GM18867 (cell line): Measurements from ENCODE around the gene SCAPER.
"Not testable (repeated sequence)": the region's sequence is repeated elsewhere in the genome, so short reads cannot be mapped to it uniquely, and the experiment has no call there.

Experiments
- ATAC-seq: cut with Tn5 transposase; IDR thresholded peaks from one replicate; pipeline ENCODE4 v1.9.1; 2021; ENCODE audit warnings: mild to moderate bottlenecking, moderate library complexity; ENCODE audit not compliant: unreplicated experiment

SCAPER gene

GRCh38 chr15:76447728-76448441, 457.3 kb downstream of the SCAPER start:
- ATAC-seq: no peak

GRCh38 chr15:76440441-76440840, 464.7 kb downstream of the SCAPER start:
- no peak for ATAC-seq

- ATAC-seq: no peak
These were observed 465.6 kb downstream of the SCAPER start for GRCh38 chr15:76439542-76439941.

DNA sequence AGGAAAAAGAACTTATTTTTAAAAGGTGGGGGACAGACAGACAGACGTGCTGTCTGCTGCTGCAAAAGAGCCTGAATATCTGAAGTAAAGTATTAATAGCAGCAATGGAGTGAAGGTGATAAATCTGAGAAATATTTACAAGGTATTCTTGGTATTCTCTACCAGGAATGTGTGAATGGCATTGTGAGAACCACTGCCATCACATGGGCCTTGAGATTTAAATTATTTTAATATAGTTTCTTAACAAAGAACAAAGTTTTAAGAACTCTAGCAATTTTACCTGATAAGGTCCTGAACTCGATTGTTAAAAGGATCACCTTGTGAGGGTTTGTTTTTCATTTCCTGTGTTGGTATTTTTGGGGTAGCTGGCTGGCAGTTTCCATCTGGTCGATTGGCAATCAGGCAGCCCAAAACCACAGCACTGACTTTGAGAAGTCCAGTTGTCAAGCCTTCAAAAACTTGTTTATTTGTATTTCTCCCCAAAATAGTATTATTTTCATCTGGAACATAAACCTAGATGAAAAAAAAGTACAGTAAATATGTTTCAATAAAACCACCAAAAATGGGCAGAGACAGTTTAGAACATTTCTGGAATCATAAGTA, 471.2 kb downstream of the SCAPER start:
- ATAC-seq: no peak

- ATAC-seq: not testable (repeated sequence)
These were observed 472.1 kb downstream of the SCAPER start for GRCh38 chr15:76433036-76433435.

DNA sequence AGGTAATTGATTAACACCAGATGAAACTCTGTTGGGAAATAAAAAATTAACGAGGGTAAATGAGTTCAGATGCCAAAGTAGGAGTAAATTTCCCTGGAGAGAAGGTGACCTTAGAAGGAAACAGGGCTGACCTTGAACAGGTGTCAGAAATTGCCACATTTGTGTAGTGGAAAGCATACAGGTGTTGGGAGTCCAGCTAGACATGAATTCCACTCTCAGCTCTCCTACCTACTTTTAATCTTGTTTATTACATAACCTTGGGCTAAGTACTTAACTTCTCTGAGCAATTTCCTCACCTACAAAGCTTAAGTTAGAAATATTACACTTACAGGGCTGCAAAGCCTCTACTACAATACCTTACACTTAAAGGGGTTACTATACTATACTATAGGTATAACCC, 472.5 kb downstream of the SCAPER start:
- no peak for ATAC-seq

DNA sequence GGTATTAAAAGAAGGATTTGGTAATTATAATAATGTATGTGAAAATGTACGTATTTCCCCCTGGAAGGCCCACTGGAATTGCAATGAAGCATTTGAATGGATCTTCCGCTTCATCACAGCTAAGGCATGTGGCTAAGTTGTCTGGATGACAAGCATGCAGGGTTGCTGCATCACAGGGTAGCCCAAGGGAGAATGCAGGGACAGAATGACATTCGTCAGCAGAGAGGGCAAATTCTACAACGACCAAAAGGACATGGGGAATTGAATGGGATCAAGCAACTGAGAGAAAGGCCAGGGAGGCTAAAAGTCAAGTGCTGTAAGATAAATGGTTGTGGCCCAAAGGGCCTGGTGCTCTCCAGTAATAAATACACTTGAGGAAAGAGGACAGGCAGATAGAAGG, 473.2 kb downstream of the SCAPER start:
- no peak for ATAC-seq

- not testable (repeated sequence) for ATAC-seq
These were observed 474.4 kb downstream of the SCAPER start for GRCh38 chr15:76430711-76431110.

- ATAC-seq: no peak
These were observed 475.5 kb downstream of the SCAPER start for GRCh38 chr15:76429661-76430060.

DNA sequence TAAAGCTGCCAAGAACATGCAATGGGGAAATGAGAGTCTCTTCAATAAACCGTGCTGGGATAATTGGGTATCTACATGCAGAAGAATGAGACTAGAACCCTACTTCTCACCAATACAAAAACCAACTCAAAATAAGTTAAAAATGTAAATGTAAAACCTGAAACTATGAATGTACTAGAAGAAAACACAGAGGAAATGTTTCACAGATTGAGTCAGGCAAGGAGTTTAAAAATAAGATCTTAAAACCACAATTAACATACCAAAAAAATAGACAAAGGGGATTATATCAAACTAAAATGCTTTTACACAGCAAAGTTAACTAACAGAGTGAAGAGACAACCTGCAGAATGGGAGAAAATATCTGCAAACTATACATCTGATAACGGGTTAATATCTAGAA, 478.2 kb downstream of the SCAPER start:
- no peak for ATAC-seq

DNA sequence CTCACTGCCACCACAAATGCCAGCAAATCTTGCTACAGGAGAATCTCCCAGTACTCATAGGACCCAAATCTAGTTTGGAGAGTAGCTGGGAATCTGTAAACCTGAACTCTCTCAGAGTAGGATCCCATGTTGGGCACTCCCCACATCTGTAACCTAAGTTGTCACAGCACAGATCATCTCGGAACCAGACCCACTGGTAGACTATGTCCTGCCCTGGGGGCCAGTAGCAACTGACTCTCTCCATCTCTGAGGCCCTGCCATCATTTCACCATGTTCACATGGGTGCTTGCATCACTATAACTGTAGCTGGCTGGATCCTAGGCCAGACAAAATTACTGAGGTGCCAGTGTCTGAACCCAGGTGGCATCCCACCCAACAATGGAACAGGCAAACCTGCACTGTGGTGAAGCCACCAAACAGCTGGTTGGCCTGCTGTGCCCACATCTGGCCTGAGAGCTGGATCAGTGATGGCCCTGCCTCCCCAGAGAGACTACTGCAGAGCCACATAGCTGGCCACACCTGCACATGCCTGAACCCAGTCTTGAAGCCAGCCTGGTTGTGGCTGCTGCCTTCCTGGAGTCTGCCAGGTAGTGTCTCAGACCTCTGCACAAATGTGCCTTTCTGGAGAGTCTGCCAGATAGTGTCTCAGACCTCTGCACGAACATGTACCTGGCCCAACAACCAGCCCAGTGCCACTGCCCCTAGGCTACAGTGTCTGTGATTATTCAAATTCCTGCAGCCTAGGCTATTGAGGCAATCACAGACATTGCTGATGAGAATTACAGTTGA, 486.6 kb downstream of the SCAPER start:
- ATAC-seq: no peak

DNA sequence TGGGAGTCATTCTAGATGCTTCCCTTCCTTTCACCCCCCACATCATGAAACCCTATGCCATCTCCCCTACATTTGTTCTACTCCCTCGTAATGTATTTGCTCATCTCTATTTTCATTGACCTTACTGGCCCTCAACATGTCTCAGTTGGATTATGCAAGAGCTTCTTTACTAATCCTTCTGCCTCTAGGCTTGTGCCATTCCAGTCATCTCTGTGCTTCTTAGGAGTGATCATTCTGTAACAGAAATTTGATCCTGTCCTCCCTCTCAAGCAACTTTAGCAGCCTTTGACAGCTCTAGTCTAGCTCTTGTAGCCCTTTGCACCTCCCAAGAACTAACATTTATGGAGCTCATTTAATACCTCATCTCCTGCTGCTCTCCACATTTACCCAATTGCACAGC, 503.9 kb downstream of the SCAPER start:
- no peak for ATAC-seq

DNA sequence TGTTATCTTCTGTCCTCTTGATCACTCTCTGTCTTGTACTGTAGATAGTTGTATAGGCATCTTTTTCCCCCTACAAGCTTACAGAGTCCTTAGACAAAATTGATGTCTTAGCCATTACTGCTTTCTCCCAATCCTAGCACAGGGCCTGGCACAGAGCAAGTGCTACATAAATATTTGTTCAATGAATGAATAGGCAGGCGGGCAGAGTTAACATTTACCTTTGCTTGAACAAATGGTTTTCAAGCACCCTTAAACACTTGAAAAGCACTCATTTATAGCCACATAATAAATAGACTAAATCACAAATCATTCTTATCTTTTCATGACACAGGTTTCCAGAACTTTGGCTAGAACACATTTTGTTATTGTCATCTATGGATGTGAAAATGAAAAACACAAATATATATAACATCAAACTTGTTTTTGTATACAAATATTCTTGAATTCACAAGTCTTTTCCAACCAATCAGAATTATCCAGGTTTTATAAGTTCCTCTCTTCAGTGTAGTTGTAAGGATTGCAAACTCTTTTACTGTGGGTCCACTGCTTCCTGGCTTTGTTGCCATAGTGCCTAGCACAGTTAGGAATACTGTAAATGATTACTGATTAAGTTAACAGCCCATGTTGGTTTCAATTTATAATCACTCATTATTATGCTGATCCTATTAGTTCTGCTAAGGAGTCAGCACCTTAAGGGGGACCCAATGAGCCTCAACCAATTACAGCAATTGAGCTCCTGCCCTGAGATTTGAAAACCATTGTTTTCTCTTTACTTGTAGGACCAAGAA, 506.6 kb downstream of the SCAPER start:
- ATAC-seq: no peak

GRCh38 chr15:76393614-76394013, 511.5 kb downstream of the SCAPER start:
- ATAC-seq: no peak

- ATAC-seq: no peak
These were observed 513.3 kb downstream of the SCAPER start for GRCh38 chr15:76391847-76392246.

DNA sequence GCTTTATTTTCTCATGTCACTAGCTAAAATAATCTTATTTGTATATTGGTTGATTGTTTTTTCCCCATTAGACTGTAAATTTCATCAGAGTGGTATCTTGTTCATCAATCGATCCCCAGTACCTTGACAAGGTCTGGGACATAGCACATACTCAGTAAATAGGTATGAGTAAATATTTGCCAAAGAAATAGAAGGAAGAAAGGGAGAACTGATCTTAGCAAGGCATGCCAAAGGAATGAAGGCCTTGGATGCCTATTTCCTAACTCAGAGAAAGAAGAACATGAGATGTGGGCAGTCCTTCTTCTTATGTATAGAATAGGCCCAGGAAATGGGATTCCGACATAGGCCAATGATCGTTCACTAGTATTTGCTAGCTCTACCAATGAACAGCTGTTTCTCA, 513.8 kb downstream of the SCAPER start:
- ATAC-seq: no peak

DNA sequence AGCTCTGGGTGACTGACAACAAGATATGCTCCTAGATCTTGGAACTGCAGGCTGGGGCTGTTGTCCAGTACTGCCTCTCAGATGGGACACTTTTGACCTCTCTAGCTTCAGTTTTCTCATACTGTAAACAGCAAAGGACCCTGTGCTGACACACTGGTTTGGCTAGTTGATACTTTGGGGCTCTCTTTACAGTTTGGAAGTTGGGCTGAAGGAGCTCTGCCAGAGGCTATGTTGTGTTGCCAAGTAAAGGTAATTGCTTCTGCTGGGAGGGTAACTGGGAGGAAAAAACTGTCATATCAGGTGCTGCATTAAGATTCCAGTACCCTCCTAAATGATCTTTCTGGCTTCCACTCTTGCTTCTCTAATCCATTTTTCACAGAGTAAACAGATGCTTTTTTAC, 514.6 kb downstream of the SCAPER start:
- no peak for ATAC-seq

GRCh38 chr15:76386926-76387325, 518.2 kb downstream of the SCAPER start:
- no peak for ATAC-seq

- ATAC-seq: no peak
These were observed 519.0 kb downstream of the SCAPER start for GRCh38 chr15:76386178-76386577.

DNA sequence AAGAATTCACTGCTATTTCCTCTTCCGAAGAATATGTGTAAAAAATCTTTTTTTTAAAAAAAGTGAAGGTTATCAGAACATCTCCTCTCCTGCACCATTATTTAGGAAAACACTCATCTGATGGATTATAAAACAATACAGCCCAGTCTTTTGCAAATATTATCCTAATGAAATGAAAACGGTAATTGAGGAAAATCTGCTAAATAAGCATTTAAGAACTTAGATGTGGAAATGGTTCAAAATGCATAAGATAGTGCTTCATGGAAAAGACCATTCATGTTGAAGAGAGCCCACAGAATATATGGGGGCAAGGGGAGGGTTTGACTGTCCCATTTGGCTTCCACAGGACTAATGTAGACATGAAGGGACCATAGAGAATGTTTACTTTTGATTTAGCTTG, 520.7 kb downstream of the SCAPER start:
- ATAC-seq: no peak
